HFFc6 (cell line): Measurements from ENCODE around the gene ABTB2. TPM values are rescaled to one million over a fixed set of nuclear protein-coding genes. Genes with fewer than 3 reads are reported as not detected.
A peak's percentile ranks its signal among the peaks of the same experiment; 100 is the strongest.

Experiments used
- DNase-seq: peaks from one replicate; pipeline ENCODE4 v3.0.0-alpha.2; 2018
- H3K27ac Mint-ChIP-seq: 2 replicates; pipeline ENCODE4 v1.8.0; 2020; ENCODE audit warnings: mild to moderate bottlenecking, mixed read lengths
- H3K27me3 Mint-ChIP-seq: 2 replicates; pipeline ENCODE4 v1.8.0; 2021; ENCODE audit warnings: mild to moderate bottlenecking, moderate library complexity, mixed read lengths; ENCODE audit not compliant: insufficient read depth
- H3K36me3 Mint-ChIP-seq: 2 replicates; pipeline ENCODE4 v1.8.0; 2021; ENCODE audit warnings: low read depth, mixed read lengths
- H3K4me1 Mint-ChIP-seq: 2 replicates; pipeline ENCODE4 v1.8.0; 2020; ENCODE audit warnings: low read depth, mixed read lengths
- H3K4me3 Mint-ChIP-seq: 2 replicates; pipeline ENCODE4 v1.8.0; 2020; ENCODE audit warnings: mild to moderate bottlenecking, moderate library complexity, mixed read lengths
- H3K9me3 Mint-ChIP-seq: 2 replicates; pipeline ENCODE4 v1.8.0; 2020; ENCODE audit warnings: mild to moderate bottlenecking, mixed read lengths
- total RNA-seq, 6 experiments: library from RNA; stranded (reverse); fragmentation: NEBNext Ultra II Directional; extraction: Animal tissue kit (Norgen Biotek cat#: 25700); gene quantifications; 2 replicates in 1 of 6; 3 replicates in 5 of 6; pipeline ENCODE4 v1.2.3, GENCODE V29; 2021
- TF ChIP-seq, protein P1 (sequence below): fragments of 200-600 bp; sonication (generic); IDR thresholded peaks from 2 replicates; pipeline ENCODE4 v1.5.0; 2021; ENCODE audit warnings: antibody characterized with exemption, mild to moderate bottlenecking

Gene ABTB2
- total RNA-seq, 6 experiments from 2014 or later = 2.5 to 3.6 (median 2.8) TPM

DNA sequence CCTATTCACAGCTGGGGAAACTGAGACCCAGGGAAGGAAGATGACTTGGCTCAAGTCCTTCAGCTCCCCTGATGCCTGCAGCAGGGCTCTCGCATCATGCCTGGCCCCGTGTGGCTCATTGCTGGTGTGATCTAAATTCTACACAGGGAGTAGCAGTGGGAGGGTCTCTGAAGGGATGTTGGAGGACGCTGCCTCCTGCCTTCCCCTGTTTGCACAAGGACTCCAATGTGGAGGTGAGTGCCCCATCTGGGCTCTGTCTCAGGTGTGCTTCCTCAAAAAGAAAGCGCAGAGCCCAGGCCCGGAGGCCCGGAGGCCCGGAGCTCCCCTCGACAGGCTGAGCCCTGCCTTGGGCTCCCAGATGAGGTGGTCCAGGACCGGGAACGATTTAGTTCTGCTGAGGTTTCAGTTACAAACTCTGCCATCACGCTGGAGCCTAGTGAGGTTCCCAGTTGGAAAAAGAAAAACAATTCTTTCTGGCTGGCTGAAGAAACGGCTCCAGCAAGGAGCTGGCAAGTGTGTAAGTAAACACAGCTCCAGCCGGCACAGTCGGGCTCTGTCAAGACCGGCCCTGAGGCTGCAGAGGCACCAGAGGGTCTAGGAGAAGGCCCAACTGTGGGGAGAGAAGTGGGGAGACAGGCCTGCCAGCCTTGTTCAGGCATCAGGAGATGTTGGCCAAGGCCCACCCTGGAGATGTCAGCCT is 202.6 kb downstream of the ABTB2 start:
- DNase-seq = no peak
- TF ChIP-seq, protein P1, sequence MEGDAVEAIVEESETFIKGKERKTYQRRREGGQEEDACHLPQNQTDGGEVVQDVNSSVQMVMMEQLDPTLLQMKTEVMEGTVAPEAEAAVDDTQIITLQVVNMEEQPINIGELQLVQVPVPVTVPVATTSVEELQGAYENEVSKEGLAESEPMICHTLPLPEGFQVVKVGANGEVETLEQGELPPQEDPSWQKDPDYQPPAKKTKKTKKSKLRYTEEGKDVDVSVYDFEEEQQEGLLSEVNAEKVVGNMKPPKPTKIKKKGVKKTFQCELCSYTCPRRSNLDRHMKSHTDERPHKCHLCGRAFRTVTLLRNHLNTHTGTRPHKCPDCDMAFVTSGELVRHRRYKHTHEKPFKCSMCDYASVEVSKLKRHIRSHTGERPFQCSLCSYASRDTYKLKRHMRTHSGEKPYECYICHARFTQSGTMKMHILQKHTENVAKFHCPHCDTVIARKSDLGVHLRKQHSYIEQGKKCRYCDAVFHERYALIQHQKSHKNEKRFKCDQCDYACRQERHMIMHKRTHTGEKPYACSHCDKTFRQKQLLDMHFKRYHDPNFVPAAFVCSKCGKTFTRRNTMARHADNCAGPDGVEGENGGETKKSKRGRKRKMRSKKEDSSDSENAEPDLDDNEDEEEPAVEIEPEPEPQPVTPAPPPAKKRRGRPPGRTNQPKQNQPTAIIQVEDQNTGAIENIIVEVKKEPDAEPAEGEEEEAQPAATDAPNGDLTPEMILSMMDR = no peak
- no peaks in the 10 kb centered on the region for H3K9me3 Mint-ChIP-seq
- peaks cover 7% of the 10 kb centered on the region for H3K4me1 Mint-ChIP-seq
- H3K4me3 Mint-ChIP-seq = no peak overlapping the region
- no peaks in the 10 kb centered on the region; the same call in 1 of the 2 replicates for H3K36me3 Mint-ChIP-seq
- no peak overlapping the region for H3K27ac Mint-ChIP-seq
- peaks cover 4% of the 10 kb centered on the region for H3K27me3 Mint-ChIP-seq

GRCh38 chr11:34154059-34154875 is 203.5 kb downstream of the ABTB2 start:
- TF ChIP-seq, protein P1 = no peak
- H3K27ac Mint-ChIP-seq = no peak overlapping the region
- no peak overlapping the region for H3K4me3 Mint-ChIP-seq
- DNase-seq = no peak
- peaks cover 8% of the 10 kb centered on the region for H3K4me1 Mint-ChIP-seq
- no peaks in the 10 kb centered on the region; the same call in 1 of the 2 replicates for H3K36me3 Mint-ChIP-seq
- no peaks in the 10 kb centered on the region for H3K9me3 Mint-ChIP-seq
- H3K27me3 Mint-ChIP-seq = peaks cover 4% of the 10 kb centered on the region

DNA sequence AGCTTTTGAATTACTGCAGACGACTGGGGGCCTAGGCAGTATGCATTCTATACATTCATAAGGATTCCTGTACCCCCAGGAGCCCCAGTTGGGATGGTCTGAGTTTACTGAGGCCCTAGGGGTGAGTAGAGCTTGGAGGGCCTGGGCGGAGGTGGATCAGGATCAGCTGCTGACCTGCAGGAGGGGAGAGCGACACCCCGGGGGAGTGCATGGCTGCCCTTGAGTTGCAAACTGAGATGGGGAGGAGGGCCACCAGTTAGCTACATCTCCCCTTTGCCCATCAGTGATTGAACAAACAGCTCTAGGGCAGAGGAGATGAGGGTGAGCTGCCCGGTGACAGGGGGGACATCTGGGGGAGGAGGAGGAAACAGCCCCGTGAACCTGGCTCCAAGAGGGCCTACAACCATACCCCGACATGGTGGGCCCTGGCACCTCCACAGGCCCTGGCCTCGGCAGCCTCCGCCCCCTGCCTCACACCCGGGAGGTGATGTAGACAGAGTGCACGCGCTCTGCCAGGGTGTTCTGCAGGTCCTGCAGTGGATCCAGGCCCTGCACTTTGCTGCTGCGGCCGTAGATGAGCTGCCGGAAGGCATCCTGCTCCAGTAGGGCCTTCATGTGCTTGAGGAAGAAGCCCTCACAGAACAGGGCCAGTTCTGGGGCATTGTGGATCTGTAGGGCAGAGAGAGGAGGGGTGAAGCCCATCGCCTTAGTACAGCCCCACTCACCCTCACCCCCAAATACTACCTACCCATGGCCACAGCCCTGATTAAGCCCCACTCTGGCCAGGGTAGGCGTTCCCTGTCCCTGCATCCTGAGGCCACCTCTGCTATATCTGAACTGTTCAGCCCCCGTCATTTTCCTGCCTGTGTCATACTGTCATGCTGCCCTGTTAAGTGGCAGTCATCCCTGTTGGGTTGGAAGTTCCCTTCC is 205.6 kb downstream of the ABTB2 start:
- no peak overlapping the region for H3K27ac Mint-ChIP-seq
- DNase-seq = no peak
- no peak overlapping the region for H3K4me3 Mint-ChIP-seq
- H3K27me3 Mint-ChIP-seq = peaks cover 7% of the 10 kb centered on the region
- H3K4me1 Mint-ChIP-seq = peaks cover 8% of the 10 kb centered on the region
- no peaks in the 10 kb centered on the region for H3K36me3 Mint-ChIP-seq
- TF ChIP-seq, protein P1 = no peak
- no peaks in the 10 kb centered on the region for H3K9me3 Mint-ChIP-seq

DNA sequence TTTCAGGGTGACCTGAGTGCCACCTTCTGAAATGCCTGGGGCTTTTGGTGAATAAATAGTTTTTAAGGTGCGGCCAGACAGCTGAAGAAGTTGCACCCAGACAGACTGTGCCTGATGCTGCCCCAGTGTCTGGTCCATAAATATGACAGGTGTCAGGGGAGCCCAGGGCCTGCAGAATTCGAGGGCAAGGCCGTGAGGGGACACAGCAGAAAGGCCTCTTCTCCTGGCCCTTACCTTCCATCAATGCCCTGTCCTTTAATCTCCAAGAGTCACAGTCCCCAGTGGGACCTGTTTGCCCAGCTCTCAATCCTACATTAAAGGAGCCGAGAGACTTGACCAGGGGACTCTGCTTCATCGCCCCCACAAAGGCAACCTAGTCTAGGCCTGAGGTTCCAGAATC is 206.6 kb downstream of the ABTB2 start:
- peaks cover 8% of the 10 kb centered on the region; the same call in 1 of the 2 replicates for H3K36me3 Mint-ChIP-seq
- peaks cover 6% of the 10 kb centered on the region for H3K27me3 Mint-ChIP-seq
- TF ChIP-seq, protein P1 = no peak
- no peak overlapping the region for H3K4me3 Mint-ChIP-seq
- no peak for DNase-seq
- H3K9me3 Mint-ChIP-seq = no peaks in the 10 kb centered on the region
- H3K4me1 Mint-ChIP-seq = peaks cover 8% of the 10 kb centered on the region
- no peak overlapping the region for H3K27ac Mint-ChIP-seq

DNA sequence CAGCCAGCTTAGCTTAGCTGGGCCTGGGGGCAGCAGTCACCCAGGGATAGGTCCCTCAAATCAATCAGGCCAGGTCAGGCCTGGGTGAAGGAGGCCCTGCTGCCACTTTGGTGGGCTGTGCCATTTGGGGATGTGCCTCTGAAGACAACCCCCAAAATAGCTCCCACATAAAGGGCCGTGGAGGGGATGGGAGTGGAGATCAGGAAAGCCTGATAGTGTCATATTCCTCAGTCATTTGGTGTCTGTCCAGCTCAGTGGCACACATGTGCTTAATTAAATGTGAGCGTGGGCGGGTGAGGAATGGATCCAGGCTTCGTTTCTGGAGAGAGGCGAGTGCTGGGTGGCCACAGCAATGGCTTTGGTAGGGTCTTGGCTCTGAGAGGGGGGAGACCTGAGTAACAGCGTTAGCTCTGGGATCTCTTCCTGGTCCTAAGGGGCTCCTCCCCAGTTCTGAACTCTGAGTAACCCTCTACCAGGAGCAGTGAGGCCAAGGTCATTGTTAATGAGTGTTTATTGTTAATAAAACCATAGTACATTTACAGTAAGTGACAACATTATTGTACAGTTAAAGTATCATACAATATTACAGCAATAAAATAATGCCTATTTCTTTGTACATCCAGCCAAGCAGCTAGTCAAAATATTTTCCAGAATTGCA is 207.2 kb downstream of the ABTB2 start:
- H3K36me3 Mint-ChIP-seq = peaks cover 11% of the 10 kb centered on the region; the same call in 1 of the 2 replicates
- H3K4me1 Mint-ChIP-seq = peaks cover 8% of the 10 kb centered on the region
- DNase-seq = no peak
- no peaks in the 10 kb centered on the region for H3K9me3 Mint-ChIP-seq
- peaks cover 3% of the 10 kb centered on the region for H3K27me3 Mint-ChIP-seq
- TF ChIP-seq, protein P1 = no peak
- peak overlapping the region; percentile 42; the same call in 1 of the 2 replicates for H3K27ac Mint-ChIP-seq
- no peak overlapping the region for H3K4me3 Mint-ChIP-seq
